Left ventricle myocardium inferior (tissue), 1 donor: ENCODE results near the gene FOXO4. TPM values are rescaled to one million over a fixed set of nuclear protein-coding genes. Genes with fewer than 3 reads are reported as not detected.
"Not testable (repeated sequence)": the region's sequence is repeated elsewhere in the genome, so short reads cannot be mapped to it uniquely, and the experiment has no call there.

ENCODE experiments used
- DNase-seq: peaks from one replicate; pipeline ENCODE4 v3.0.0-alpha.2; 2020
- H3K27ac ChIP-seq: fragments of 200-600 bp; replicated peaks from 2 replicates; pipeline ENCODE4 v1.8.0; 2021
- H3K27me3 ChIP-seq: fragments of 200-600 bp; 2 replicates; pipeline ENCODE4 v1.8.0; 2021; ENCODE audit warnings: low read depth
- H3K36me3 ChIP-seq: fragments of 200-600 bp; 2 replicates; pipeline ENCODE4 v1.8.0; 2021
- H3K4me1 ChIP-seq: fragments of 200-600 bp; 2 replicates; pipeline ENCODE4 v1.8.0; 2021
- H3K4me3 ChIP-seq: fragments of 200-600 bp; 2 replicates; pipeline ENCODE4 v1.8.0; 2021; ENCODE audit warnings: mild to moderate bottlenecking, moderate library complexity
- H3K9me3 ChIP-seq: fragments of 200-600 bp; replicated peaks from 2 replicates; pipeline ENCODE4 v1.8.0; 2021
- intact Hi-C: fragments of 100-400 bp; cut with micrococcal nuclease; formaldehyde crosslinking; loops from one replicate; pipeline ENCODE4 v1.11.0; 2022
- long read RNA-seq: library from polyadenylated mRNA; unstranded; transcript quantifications from one replicate; pipeline ENCODE4 v2.0.0, GENCODE V29; 2021
- total RNA-seq: library from RNA; stranded (reverse); fragmentation: NEBNext Ultra II Directional; extraction: Animal tissue kit (Norgen Biotek cat#: 25700); gene quantifications from one replicate; pipeline ENCODE4 v1.2.1, GENCODE V29; 2021
- TF ChIP-seq, protein P1 (sequence below): fragments of 200-600 bp; IDR thresholded peaks from 2 replicates; pipeline ENCODE4 v1.8.0; 2021; ENCODE audit warnings: antibody characterized with exemption, mild to moderate bottlenecking, borderline replicate concordance
- donor health status: DM: no; HTN: yes; CAD: no; lungs with severe emphysema.

Gene FOXO4, protein sequence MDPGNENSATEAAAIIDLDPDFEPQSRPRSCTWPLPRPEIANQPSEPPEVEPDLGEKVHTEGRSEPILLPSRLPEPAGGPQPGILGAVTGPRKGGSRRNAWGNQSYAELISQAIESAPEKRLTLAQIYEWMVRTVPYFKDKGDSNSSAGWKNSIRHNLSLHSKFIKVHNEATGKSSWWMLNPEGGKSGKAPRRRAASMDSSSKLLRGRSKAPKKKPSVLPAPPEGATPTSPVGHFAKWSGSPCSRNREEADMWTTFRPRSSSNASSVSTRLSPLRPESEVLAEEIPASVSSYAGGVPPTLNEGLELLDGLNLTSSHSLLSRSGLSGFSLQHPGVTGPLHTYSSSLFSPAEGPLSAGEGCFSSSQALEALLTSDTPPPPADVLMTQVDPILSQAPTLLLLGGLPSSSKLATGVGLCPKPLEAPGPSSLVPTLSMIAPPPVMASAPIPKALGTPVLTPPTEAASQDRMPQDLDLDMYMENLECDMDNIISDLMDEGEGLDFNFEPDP
- 39.5 TPM for total RNA-seq
- long read RNA-seq, partial matches to known transcripts: 0 of 4 reads
- long read RNA-seq, other reads (novel, unspliced or antisense): 2 of 4 reads

DNA sequence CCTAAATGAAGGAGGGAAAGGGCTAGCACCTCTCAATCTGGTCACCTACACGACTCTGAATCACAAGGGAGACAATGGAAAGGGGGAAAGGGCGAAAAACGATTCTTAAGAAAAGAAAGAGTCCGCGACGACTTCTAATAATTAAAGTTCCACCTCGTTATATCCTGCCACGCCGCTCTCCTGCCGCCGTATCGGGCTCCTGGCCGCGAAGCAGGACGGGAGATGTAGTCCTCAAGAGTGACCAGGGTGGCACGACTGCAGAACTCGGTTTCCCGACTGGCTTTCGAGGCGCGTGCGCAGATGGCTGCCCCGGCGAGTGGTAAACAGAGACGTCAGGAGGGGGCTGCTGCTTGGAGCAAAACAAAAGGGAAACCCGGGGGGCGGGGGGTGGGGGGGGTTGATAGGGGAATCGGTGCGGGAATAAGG is at the start of gene FOXO4:
Gene FOXO4, plus strand, starts transcription at position 297 of the 426 bp plus-strand sequence. CDS start 678 bp downstream, outside the sequence.
- Histone ChIP-seq H3K4me3 (peak within 1 kb of the TSS; percentile 71), H3K9me3 (no peaks in the 10 kb centered on the region), H3K27ac (peak within 1 kb of the TSS; percentile 71), H3K27me3 (no peaks in the 10 kb centered on the region), H3K4me1 (peaks cover 13% of the 10 kb centered on the region), H3K36me3 (no peaks in the 10 kb centered on the region)
- TF ChIP-seq, protein P1, sequence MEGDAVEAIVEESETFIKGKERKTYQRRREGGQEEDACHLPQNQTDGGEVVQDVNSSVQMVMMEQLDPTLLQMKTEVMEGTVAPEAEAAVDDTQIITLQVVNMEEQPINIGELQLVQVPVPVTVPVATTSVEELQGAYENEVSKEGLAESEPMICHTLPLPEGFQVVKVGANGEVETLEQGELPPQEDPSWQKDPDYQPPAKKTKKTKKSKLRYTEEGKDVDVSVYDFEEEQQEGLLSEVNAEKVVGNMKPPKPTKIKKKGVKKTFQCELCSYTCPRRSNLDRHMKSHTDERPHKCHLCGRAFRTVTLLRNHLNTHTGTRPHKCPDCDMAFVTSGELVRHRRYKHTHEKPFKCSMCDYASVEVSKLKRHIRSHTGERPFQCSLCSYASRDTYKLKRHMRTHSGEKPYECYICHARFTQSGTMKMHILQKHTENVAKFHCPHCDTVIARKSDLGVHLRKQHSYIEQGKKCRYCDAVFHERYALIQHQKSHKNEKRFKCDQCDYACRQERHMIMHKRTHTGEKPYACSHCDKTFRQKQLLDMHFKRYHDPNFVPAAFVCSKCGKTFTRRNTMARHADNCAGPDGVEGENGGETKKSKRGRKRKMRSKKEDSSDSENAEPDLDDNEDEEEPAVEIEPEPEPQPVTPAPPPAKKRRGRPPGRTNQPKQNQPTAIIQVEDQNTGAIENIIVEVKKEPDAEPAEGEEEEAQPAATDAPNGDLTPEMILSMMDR: no peak
- DNase-seq: peak; percentile 90
- intact Hi-C loops: no loop called here

- H3K27ac ChIP-seq, H3K27me3 ChIP-seq, DNase-seq, H3K9me3 ChIP-seq, H3K4me3 ChIP-seq, H3K4me1 ChIP-seq, intact Hi-C loops, H3K36me3 ChIP-seq: not testable (repeated sequence)
These were observed 47.8 kb upstream of the FOXO4 start for GRCh38 chrX:71047891-71048290.

DNA sequence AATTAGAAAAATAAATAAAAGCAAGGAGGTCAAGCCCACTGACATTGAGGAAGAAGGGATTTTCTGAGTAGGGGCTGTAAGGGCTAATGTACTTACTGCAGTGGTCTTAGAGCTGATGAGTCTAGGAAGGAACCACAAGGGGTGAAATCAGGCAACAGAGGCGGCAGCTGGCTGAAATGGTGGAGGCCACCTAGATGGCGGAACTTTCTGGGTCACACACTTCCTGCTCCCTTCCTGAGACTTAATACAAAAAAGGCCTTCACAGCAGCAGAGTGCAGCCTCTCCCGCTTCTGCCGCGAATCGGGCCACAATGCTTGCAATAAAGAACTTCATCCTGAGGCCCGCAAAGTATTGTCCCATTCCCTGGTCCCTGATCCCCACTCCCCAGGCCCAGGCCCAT is 42.9 kb upstream of the FOXO4 start:
- no peaks in the 10 kb centered on the region for H3K27me3 ChIP-seq
- intact Hi-C loops: no loop called here
- no peaks in the 10 kb centered on the region for H3K9me3 ChIP-seq
- TF ChIP-seq, protein P1: no peak
- no peaks in the 10 kb centered on the region for H3K36me3 ChIP-seq
- DNase-seq: no peak
- H3K4me3 ChIP-seq: peak overlapping the region; percentile 56
- no peak overlapping the region for H3K27ac ChIP-seq
- H3K4me1 ChIP-seq: peaks cover 4% of the 10 kb centered on the region

- Histone ChIP-seq H3K27ac (no peak overlapping the region), H3K9me3 (no peaks in the 10 kb centered on the region), H3K36me3 (no peaks in the 10 kb centered on the region), H3K27me3 (no peaks in the 10 kb centered on the region), H3K4me1 (peaks cover 4% of the 10 kb centered on the region), H3K4me3 (peak overlapping the region; percentile 56)
- intact Hi-C loops: no loop called here
- no peak for DNase-seq
- TF ChIP-seq, protein P1: no peak
These were observed 42.4 kb upstream of the FOXO4 start for GRCh38 chrX:71053217-71053621.

GRCh38 chrX:71056867-71057266 is 38.8 kb upstream of the FOXO4 start:
- TF ChIP-seq, protein P1: no peak

More at GRCh38 chrX:71056867-71057266, 38.8 kb upstream of the FOXO4 start:
- no peak overlapping the region for H3K27ac ChIP-seq
- H3K4me3 ChIP-seq: no peak overlapping the region
- no peaks in the 10 kb centered on the region for H3K27me3 ChIP-seq
- DNase-seq: no peak
- H3K36me3 ChIP-seq: peaks cover 26% of the 10 kb centered on the region
- H3K9me3 ChIP-seq: no peaks in the 10 kb centered on the region
- intact Hi-C loops: no loop called here
- H3K4me1 ChIP-seq: peaks cover 4% of the 10 kb centered on the region
